H9 (cell line): ENCODE results near the gene PCNX3. TPM values are rescaled to one million over a fixed set of nuclear protein-coding genes. Genes with fewer than 3 reads are reported as not detected.

ENCODE experiments used
- DNase-seq: peaks from one replicate; pipeline ENCODE4 v3.0.0-alpha.2; 2017
- H2AFZ ChIP-seq: one replicate; pipeline ENCODE4 v1.6.1; 2013; ENCODE audit warnings: mild to moderate bottlenecking, low read length, control low read depth, moderate library complexity
- H2AK5ac ChIP-seq: 2 replicates; pipeline ENCODE4 v1.6.1; 2013; ENCODE audit warnings: low read length, control low read depth, mixed read lengths; ENCODE audit not compliant: insufficient read length
- H2BK120ac ChIP-seq: one replicate; pipeline ENCODE4 v1.6.1; 2013; ENCODE audit warnings: low read depth, mild to moderate bottlenecking, low read length, control low read depth, inconsistent platforms; ENCODE audit not compliant: poor library complexity, severe bottlenecking
- H2BK12ac ChIP-seq: 2 replicates; pipeline ENCODE4 v1.6.1; 2013; ENCODE audit warnings: low read length, control low read depth, mixed read lengths, low read depth; ENCODE audit not compliant: insufficient read length
- H2BK15ac ChIP-seq: 2 replicates; pipeline ENCODE4 v1.6.1; 2013; ENCODE audit warnings: low read depth, low read length, control low read depth
- H2BK20ac ChIP-seq: one replicate; pipeline ENCODE4 v1.6.1; 2013; ENCODE audit warnings: low read depth, mild to moderate bottlenecking, low read length, control low read depth, inconsistent platforms; ENCODE audit not compliant: poor library complexity, severe bottlenecking
- H2BK5ac ChIP-seq: 2 replicates; pipeline ENCODE4 v1.6.1; 2013; ENCODE audit warnings: low read length, control low read depth, mixed read lengths; ENCODE audit not compliant: insufficient read length
- H3K14ac ChIP-seq: 2 replicates; pipeline ENCODE4 v1.6.1; 2013; ENCODE audit warnings: low read length, control low read depth; ENCODE audit not compliant: insufficient read depth
- H3K18ac ChIP-seq: 2 replicates; pipeline ENCODE4 v1.6.1; 2013; ENCODE audit warnings: low read depth, mild to moderate bottlenecking, mixed read lengths, low read length, control low read depth; ENCODE audit not compliant: insufficient read length
- H3K23ac ChIP-seq: 2 replicates; pipeline ENCODE4 v1.6.1; 2013; ENCODE audit warnings: low read length, control low read depth, mixed read lengths, low read depth; ENCODE audit not compliant: insufficient read length
- H3K23me2 ChIP-seq: 2 replicates; pipeline ENCODE4 v1.6.1; 2013; ENCODE audit warnings: low read depth, mild to moderate bottlenecking, mixed read lengths, low read length, control low read depth; ENCODE audit not compliant: insufficient read length, poor library complexity, severe bottlenecking
- H3K27ac ChIP-seq: 2 replicates; pipeline ENCODE4 v1.5.1; 2013; ENCODE audit warnings: low read length, control low read depth, mixed read lengths, low read depth; ENCODE audit not compliant: insufficient read length
- H3K27me3 ChIP-seq: 2 replicates; pipeline ENCODE4 v1.6.1; 2013; ENCODE audit warnings: low read length, control low read depth, inconsistent platforms; ENCODE audit not compliant: insufficient read depth
- H3K4ac ChIP-seq: 2 replicates; pipeline ENCODE4 v1.6.1; 2013; ENCODE audit warnings: low read depth, mild to moderate bottlenecking, control low read depth, inconsistent platforms, low read length, moderate library complexity
- H3K4me1 ChIP-seq: 2 replicates; pipeline ENCODE4 v1.6.1; 2013; ENCODE audit warnings: low read length, control low read depth, inconsistent platforms; ENCODE audit not compliant: insufficient read depth
- H3K4me2 ChIP-seq: 2 replicates; pipeline ENCODE4 v1.6.1; 2013; ENCODE audit warnings: low read length, control low read depth, mixed read lengths; ENCODE audit not compliant: insufficient read length, insufficient read depth
- H3K56ac ChIP-seq: 2 replicates; pipeline ENCODE4 v1.6.1; 2013; ENCODE audit warnings: low read depth, mild to moderate bottlenecking, mixed read lengths, low read length, control low read depth; ENCODE audit not compliant: insufficient read length
- H3K79me1 ChIP-seq: 2 replicates; pipeline ENCODE4 v1.6.1; 2013; ENCODE audit warnings: low read depth, mild to moderate bottlenecking, moderate library complexity, low read length, control low read depth, inconsistent platforms; ENCODE audit not compliant: insufficient read depth, poor library complexity, severe bottlenecking
- H3K79me2 ChIP-seq: 2 replicates; pipeline ENCODE4 v1.6.1; 2013; ENCODE audit warnings: low read length, control low read depth, inconsistent platforms; ENCODE audit not compliant: insufficient read depth
- H3K9ac ChIP-seq: 2 replicates; pipeline ENCODE4 v1.6.1; 2013; ENCODE audit warnings: low read length, control low read depth, mixed read lengths; ENCODE audit not compliant: insufficient read length; ENCODE audit errors: extremely low read depth
- H3K9me3 ChIP-seq: one replicate; pipeline ENCODE4 v1.6.1; 2013; ENCODE audit warnings: low read depth, low read length, inconsistent platforms; ENCODE audit not compliant: control insufficient read depth
- H3T11ph ChIP-seq: one replicate; pipeline ENCODE4 v1.6.1; 2013; ENCODE audit warnings: mild to moderate bottlenecking, low read length, control low read depth, inconsistent platforms
- H4K20me1 ChIP-seq: one replicate; pipeline ENCODE4 v1.6.1; 2013; ENCODE audit not compliant: control insufficient read depth, insufficient read length, insufficient read depth
- H4K5ac ChIP-seq: 2 replicates; pipeline ENCODE4 v1.6.1; 2013; ENCODE audit warnings: low read depth, mild to moderate bottlenecking, mixed read lengths, low read length, control low read depth; ENCODE audit not compliant: insufficient read length
- H4K8ac ChIP-seq: replicated peaks from 2 replicates; pipeline ENCODE4 v1.6.1; 2013; ENCODE audit warnings: low read length, control low read depth, mixed read lengths, low read depth; ENCODE audit not compliant: insufficient read length
- H4K91ac ChIP-seq: 2 replicates; pipeline ENCODE4 v1.6.1; 2013; ENCODE audit warnings: low read depth, mild to moderate bottlenecking, moderate library complexity, mixed read lengths, low read length, control low read depth; ENCODE audit not compliant: insufficient read length
- H3K27ac Mint-ChIP-seq, 3 experiments: 2 replicates in 2 of 3; 3 replicates in 1 of 3; pipeline ENCODE4 v1.8.0; 2020 to 2021; ENCODE audit warnings: mixed read lengths in 3 of 3, mild to moderate bottlenecking in 1 of 3, moderate library complexity in 1 of 3
- H3K27me3 Mint-ChIP-seq: 2 replicates; pipeline ENCODE4 v1.8.0; 2021; ENCODE audit warnings: low read depth, mild to moderate bottlenecking, moderate library complexity, mixed read lengths
- H3K36me3 Mint-ChIP-seq, 3 experiments: 2 replicates in 2 of 3; 3 replicates in 1 of 3; pipeline ENCODE4 v1.8.0; 2020 to 2021; ENCODE audit warnings: low read depth in 3 of 3, mixed read lengths in 3 of 3; ENCODE audit not compliant: insufficient read depth in 1 of 3
- H3K4me1 Mint-ChIP-seq, 2 experiments: 2 replicates each; pipeline ENCODE4 v1.8.0; 2020; ENCODE audit warnings: mixed read lengths in 2 of 2
- H3K4me3 Mint-ChIP-seq, 2 experiments: 2 replicates in 1 of 2; 3 replicates in 1 of 2; pipeline ENCODE4 v1.8.0; 2020 to 2021; ENCODE audit warnings: mild to moderate bottlenecking in 2 of 2, mixed read lengths in 2 of 2, moderate library complexity in 1 of 2
- H3K9me3 Mint-ChIP-seq, 2 experiments: 2 replicates in 1 of 2; 3 replicates in 1 of 2; pipeline ENCODE4 v1.8.0; 2020; ENCODE audit warnings: mild to moderate bottlenecking in 2 of 2, mixed read lengths in 2 of 2, moderate library complexity in 1 of 2
- CTCF ChIP-seq: fragments of 200-600 bp; sonication (generic); conservative IDR thresholded peaks from 3 replicates; pipeline ENCODE4 v1.8.0; 2021; ENCODE audit warnings: antibody characterized with exemption, mild to moderate bottlenecking
- WGBS: extraction: QIAGEN DNeasy Blood & Tissue Kit; methylation state at CpG from one replicate; pipeline ENCODE4 v1.1.7; 2013; ENCODE audit warnings: missing lambda C conversion rate, low lambda C conversion rate, mixed read lengths; ENCODE audit not compliant: insufficient read length; ENCODE audit errors: extremely low coverage; 5-methylcytosine and 5-hydroxymethylcytosine counted together
- total RNA-seq: library from RNA; stranded (reverse); gene quantifications from 2 replicates; pipeline ENCODE4 v1.2.1, GENCODE V29; 2021

PCNX3 gene
- total RNA-seq, 1 experiment from 2014 or later, result 50.5 TPM

GRCh38 chr11:65611028-65611757 is 4.4 kb upstream of the PCNX3 start:
- Histone ChIP-seq H3K79me2 (peaks cover under 1% of the 10 kb centered on the region; the same call in 1 of the 2 replicates), H2AFZ (no peak overlapping the region), H3K9me3 (no peaks in the 10 kb centered on the region), H2BK12ac (no peak overlapping the region), H4K91ac (no peak overlapping the region), H3K27ac (no peak overlapping the region), H3T11ph (no peak overlapping the region), H3K4me2 (no peak overlapping the region), H4K5ac (no peak overlapping the region), H2BK120ac (no peak overlapping the region), H2BK15ac (no peak overlapping the region), H2BK5ac (no peak overlapping the region), H3K14ac (no peak overlapping the region), H3K23me2 (peaks cover 21% of the 10 kb centered on the region), H4K20me1 (no peaks in the 10 kb centered on the region), H2AK5ac (no peak overlapping the region), H3K79me1 (peaks cover 3% of the 10 kb centered on the region), H3K56ac (no peak overlapping the region), H3K18ac (no peak overlapping the region), H3K9ac (no peak overlapping the region), H3K4ac (no peak overlapping the region), H3K4me1 (no peaks in the 10 kb centered on the region; the same call in 1 of the 2 replicates), H2BK20ac (no peak overlapping the region), H3K27me3 (no peaks in the 10 kb centered on the region), H4K8ac (no peak overlapping the region), H3K23ac (no peak overlapping the region)
- peaks cover 16 to 32% of the 10 kb centered on the region in 2 experiments for H3K4me1 Mint-ChIP-seq
- WGBS, result no CpG with 5 or more reads among the region's 10 CpGs
- H3K27ac Mint-ChIP-seq, result no peak overlapping the region
- no peak for TF ChIP-seq CTCF
- peaks cover 10 to 31% (median 31%) of the 10 kb centered on the region in 3 experiments; a peak in 6 of 7 replicates for H3K36me3 Mint-ChIP-seq
- H3K27me3 Mint-ChIP-seq, result peaks cover 3% of the 10 kb centered on the region
- peak overlapping the region in 1 of 2 experiments; percentile 38; a peak in 2 of 5 replicates for H3K4me3 Mint-ChIP-seq
- no peak for DNase-seq
- H3K9me3 Mint-ChIP-seq, result no peaks in the 10 kb centered on the region
